Measurements from ENCODE around the gene SOD1. TPM values are rescaled to one million over a fixed set of nuclear protein-coding genes. Genes with fewer than 3 reads are reported as not detected.
"Not testable (repeated sequence)": the region's sequence is repeated elsewhere in the genome, so short reads cannot be mapped to it uniquely, and the experiment has no call there.

The SOD1 gene
- total RNA-seq, 1 experiment from 2014 or later: 380 TPM

DNA sequence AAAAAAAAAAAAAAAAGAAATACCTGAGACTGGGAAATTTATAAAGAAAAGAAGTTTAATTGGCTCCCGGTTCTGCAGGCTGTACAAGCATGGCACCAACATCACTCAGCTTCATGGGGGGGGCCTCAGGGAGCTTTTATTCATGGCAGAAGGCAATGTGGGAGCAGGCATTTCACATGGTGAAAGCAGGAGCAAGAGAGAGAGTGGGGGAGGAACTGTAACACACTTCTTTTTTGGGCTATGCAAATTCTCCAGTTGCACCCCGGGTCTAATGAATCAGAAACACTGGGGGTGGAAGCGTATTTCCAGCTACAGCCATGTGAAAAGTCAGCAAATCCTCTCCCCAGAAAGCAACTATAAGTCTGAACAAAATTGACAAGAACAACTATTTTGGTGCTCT, 11.8 kb upstream of the SOD1 start:
- H3K27me3 ChIP-seq (replicated peaks; ENCODE audit: insufficient read depth, low read depth, low read length, poor library complexity): no peaks in the 10 kb centered on the region
- no peak overlapping the region for H3K4me3 ChIP-seq (ENCODE audit: low read depth, low read length, poor library complexity, severe bottlenecking)
- no peaks in the 10 kb centered on the region for H3K36me3 ChIP-seq (ENCODE audit: insufficient read depth, low read length, poor library complexity, severe bottlenecking)
- intact Hi-C loops (cut with micrococcal nuclease; ENCODE audit: unreplicated experiment): no loop called here
- TF ChIP-seq EZH2 (IDR thresholded peaks at IDR 0.05; ENCODE audit: borderline replicate concordance, low read depth, low read length, poor library complexity, severe bottlenecking): no peak
- TF ChIP-seq, protein P1, sequence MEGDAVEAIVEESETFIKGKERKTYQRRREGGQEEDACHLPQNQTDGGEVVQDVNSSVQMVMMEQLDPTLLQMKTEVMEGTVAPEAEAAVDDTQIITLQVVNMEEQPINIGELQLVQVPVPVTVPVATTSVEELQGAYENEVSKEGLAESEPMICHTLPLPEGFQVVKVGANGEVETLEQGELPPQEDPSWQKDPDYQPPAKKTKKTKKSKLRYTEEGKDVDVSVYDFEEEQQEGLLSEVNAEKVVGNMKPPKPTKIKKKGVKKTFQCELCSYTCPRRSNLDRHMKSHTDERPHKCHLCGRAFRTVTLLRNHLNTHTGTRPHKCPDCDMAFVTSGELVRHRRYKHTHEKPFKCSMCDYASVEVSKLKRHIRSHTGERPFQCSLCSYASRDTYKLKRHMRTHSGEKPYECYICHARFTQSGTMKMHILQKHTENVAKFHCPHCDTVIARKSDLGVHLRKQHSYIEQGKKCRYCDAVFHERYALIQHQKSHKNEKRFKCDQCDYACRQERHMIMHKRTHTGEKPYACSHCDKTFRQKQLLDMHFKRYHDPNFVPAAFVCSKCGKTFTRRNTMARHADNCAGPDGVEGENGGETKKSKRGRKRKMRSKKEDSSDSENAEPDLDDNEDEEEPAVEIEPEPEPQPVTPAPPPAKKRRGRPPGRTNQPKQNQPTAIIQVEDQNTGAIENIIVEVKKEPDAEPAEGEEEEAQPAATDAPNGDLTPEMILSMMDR (conservative IDR thresholded peaks at IDR 0.05; ENCODE audit: low read depth, low read length): no peak
- H3K4me1 ChIP-seq (ENCODE audit: insufficient read depth, low read length, poor library complexity, severe bottlenecking): no peaks in the 10 kb centered on the region
- BruUV-seq (replicated peaks): no TSS peak
- ChIA-PET CTCF (no interaction called here), POLR2A (ENCODE audit: low non-redundant PET) (interaction anchor here (0.5 kb wide), 1 partner anchor 449 kb away, joined by 3 read pairs; no protein-coding TSS in a partner anchor)
- no peak for DNase-seq (ENCODE audit: low spot score)
- no peak overlapping the region for H3K27ac ChIP-seq (ENCODE audit: low read depth, low read length, poor library complexity, severe bottlenecking)
- H3K9me3 ChIP-seq (ENCODE audit: low read depth, low read length, poor library complexity, severe bottlenecking): no peaks in the 10 kb centered on the region

DNA sequence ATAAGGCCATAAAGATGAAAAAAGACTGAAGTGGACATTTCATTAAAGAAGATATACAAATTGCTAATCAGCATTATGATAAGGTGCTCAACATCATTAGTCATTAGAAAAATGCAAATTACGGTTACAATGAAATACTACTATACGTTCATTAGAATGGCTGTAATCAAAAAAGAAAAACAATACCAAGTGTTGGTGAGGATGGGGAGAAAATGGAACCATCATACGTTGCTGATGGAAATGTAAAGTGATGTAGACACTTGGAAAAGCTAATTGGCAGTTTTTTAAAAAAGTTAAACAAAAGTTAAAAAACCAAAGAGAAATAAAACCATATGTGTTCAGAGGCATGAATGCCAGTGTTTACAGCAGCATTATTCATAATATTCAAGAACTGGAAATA, 8.6 kb upstream of the SOD1 start:
- no peaks in the 10 kb centered on the region for H3K36me3 ChIP-seq (ENCODE audit: insufficient read depth, low read length, poor library complexity, severe bottlenecking)
- no peak overlapping the region for H3K27ac ChIP-seq (ENCODE audit: low read depth, low read length, poor library complexity, severe bottlenecking)
- no peaks in the 10 kb centered on the region for H3K9me3 ChIP-seq (ENCODE audit: low read depth, low read length, poor library complexity, severe bottlenecking)
- intact Hi-C loops (cut with micrococcal nuclease; ENCODE audit: unreplicated experiment): no loop called here
- no peak for TF ChIP-seq EZH2 (IDR thresholded peaks at IDR 0.05; ENCODE audit: borderline replicate concordance, low read depth, low read length, poor library complexity, severe bottlenecking)
- TF ChIP-seq, protein P1 (conservative IDR thresholded peaks at IDR 0.05; ENCODE audit: low read depth, low read length): no peak
- H3K27me3 ChIP-seq (replicated peaks; ENCODE audit: insufficient read depth, low read depth, low read length, poor library complexity): no peaks in the 10 kb centered on the region
- no TSS peak for BruUV-seq (replicated peaks)
- no peaks in the 10 kb centered on the region for H3K4me1 ChIP-seq (ENCODE audit: insufficient read depth, low read length, poor library complexity, severe bottlenecking)
- H3K4me3 ChIP-seq (ENCODE audit: low read depth, low read length, poor library complexity, severe bottlenecking): no peak overlapping the region
- POLR2A ChIA-PET (ENCODE audit: low non-redundant PET): no interaction called here
- no peak for DNase-seq (ENCODE audit: low spot score)
- CTCF ChIA-PET: no interaction called here

DNA sequence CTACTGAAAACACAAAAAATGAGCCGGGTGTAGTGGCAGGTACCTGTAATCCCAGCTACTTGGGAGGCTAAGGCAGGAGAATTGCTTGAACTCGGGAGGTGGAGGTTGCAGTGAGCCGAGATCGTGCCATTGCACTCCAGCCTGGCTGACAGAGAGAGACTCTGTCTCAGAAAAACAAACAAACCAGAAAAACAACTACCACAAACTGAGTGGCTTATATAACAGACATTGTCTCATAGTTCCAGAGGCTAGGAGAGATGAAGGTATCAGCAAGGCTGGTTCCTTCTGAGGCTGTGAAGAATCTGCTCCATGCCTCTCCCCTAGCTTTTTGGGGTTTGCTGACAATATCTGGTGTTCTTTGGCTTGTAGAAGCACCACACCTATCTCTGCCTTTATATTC, 8.0 kb upstream of the SOD1 start:
- BruUV-seq (replicated peaks); intact Hi-C loops (cut with micrococcal nuclease; ENCODE audit: unreplicated experiment); H3K36me3 ChIP-seq (ENCODE audit: insufficient read depth, low read length, poor library complexity, severe bottlenecking); H3K27ac ChIP-seq (ENCODE audit: low read depth, low read length, poor library complexity, severe bottlenecking); H3K4me1 ChIP-seq (ENCODE audit: insufficient read depth, low read length, poor library complexity, severe bottlenecking); H3K27me3 ChIP-seq (replicated peaks; ENCODE audit: insufficient read depth, low read depth, low read length, poor library complexity); POLR2A ChIA-PET (ENCODE audit: low non-redundant PET); CTCF ChIA-PET; DNase-seq (ENCODE audit: low spot score); H3K9me3 ChIP-seq (ENCODE audit: low read depth, low read length, poor library complexity, severe bottlenecking); H3K4me3 ChIP-seq (ENCODE audit: low read depth, low read length, poor library complexity, severe bottlenecking): not testable (repeated sequence)

DNA sequence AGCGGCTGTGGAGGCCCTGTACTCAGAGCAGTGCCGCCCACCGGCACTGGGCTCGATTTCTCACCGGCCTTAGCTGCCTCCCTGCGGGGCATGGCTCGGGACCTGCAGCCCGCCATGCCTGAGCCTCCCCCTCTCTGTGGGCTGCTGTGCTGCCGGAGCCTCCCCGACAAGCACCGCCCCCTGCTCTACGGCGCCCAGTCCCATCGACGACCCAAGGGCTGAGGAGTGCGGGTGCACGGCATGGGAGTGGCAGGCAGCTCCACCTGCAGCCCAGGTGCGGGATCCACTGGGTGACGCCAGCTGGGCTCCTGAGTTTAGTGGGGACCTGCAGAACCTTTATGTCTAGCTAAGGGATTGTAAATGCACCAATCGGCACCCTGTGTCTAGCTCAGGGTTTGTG, 5.2 kb upstream of the SOD1 start:
- DNase-seq (ENCODE audit: low spot score): no peak
- ChIA-PET CTCF (no interaction called here), POLR2A (ENCODE audit: low non-redundant PET) (no interaction called here)
- intact Hi-C loops (cut with micrococcal nuclease; ENCODE audit: unreplicated experiment): no loop called here
- Histone ChIP-seq H3K4me1 (ENCODE audit: insufficient read depth, low read length, poor library complexity, severe bottlenecking) (no peaks in the 10 kb centered on the region), H3K9me3 (ENCODE audit: low read depth, low read length, poor library complexity, severe bottlenecking) (no peaks in the 10 kb centered on the region), H3K4me3 (ENCODE audit: low read depth, low read length, poor library complexity, severe bottlenecking) (no peak overlapping the region), H3K36me3 (ENCODE audit: insufficient read depth, low read length, poor library complexity, severe bottlenecking) (no peaks in the 10 kb centered on the region), H3K27ac (ENCODE audit: low read depth, low read length, poor library complexity, severe bottlenecking) (no peak overlapping the region), H3K27me3 (replicated peaks; ENCODE audit: insufficient read depth, low read depth, low read length, poor library complexity) (no peaks in the 10 kb centered on the region)
- no TSS peak for BruUV-seq (replicated peaks)
- TF ChIP-seq, protein P1 (conservative IDR thresholded peaks at IDR 0.05; ENCODE audit: low read depth, low read length): no peak
- no peak for TF ChIP-seq EZH2 (IDR thresholded peaks at IDR 0.05; ENCODE audit: borderline replicate concordance, low read depth, low read length, poor library complexity, severe bottlenecking)

DNA sequence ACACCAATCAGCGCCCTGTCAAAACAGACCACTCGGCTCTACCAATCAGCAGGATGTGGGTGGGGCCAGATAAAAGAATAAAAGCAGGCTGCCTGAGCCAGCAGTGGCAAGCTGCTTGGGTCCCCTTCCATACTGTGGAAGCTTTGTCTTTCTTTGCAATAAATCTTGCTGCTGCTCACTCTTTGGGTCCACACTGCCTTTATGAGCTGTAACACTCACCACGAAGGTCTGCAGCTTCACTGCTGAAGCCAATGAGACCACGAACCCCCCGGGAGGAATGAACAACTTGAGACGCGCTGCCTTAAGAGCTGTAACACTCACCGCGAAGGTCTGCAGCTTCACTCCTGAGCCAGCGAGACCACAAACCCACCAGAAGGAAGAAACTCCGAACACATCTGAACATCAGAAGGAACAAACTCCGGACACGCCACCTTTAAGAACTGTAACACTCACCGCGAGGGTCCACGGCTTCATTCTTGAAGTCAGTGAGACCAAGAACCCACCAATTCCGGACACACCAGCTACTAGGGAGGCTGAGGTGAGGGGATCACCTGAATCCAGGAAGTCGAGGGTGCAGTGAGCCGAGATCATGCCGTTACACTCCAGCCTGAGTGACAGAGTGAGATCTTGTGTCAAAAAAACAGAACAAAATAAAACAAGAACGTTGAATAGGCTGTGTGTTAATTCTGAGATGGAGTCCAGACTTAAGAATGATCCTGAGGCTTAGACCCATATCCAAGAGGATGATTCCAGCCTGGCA, 4.5 kb upstream of the SOD1 start:
- BruUV-seq (replicated peaks); H3K4me3 ChIP-seq (ENCODE audit: low read depth, low read length, poor library complexity, severe bottlenecking); intact Hi-C loops (cut with micrococcal nuclease; ENCODE audit: unreplicated experiment); H3K4me1 ChIP-seq (ENCODE audit: insufficient read depth, low read length, poor library complexity, severe bottlenecking); DNase-seq (ENCODE audit: low spot score); CTCF ChIA-PET; H3K36me3 ChIP-seq (ENCODE audit: insufficient read depth, low read length, poor library complexity, severe bottlenecking); POLR2A ChIA-PET (ENCODE audit: low non-redundant PET); H3K27ac ChIP-seq (ENCODE audit: low read depth, low read length, poor library complexity, severe bottlenecking); H3K27me3 ChIP-seq (replicated peaks; ENCODE audit: insufficient read depth, low read depth, low read length, poor library complexity); H3K9me3 ChIP-seq (ENCODE audit: low read depth, low read length, poor library complexity, severe bottlenecking): not testable (repeated sequence)

Measured in A673 (cell line).